Neural progenitor cell (in vitro differentiated cells): ENCODE results near the gene TMCC3. TPM values are rescaled to one million over a fixed set of nuclear protein-coding genes. Genes with fewer than 3 reads are reported as not detected.

Experiments used
- DNase-seq: peaks from one replicate; pipeline ENCODE4 v3.0.0-alpha.2; 2016; ENCODE audit warnings: low spot score
- H2AFZ ChIP-seq: fragments of 200-600 bp; sonication (generic); replicated peaks from 2 replicates; pipeline ENCODE4 v1.6.1; 2016; ENCODE audit warnings: antibody characterized with exemption
- H3F3A ChIP-seq: fragments of 200-600 bp; sonication (generic); 2 replicates; pipeline ENCODE4 v1.6.1; 2016; ENCODE audit warnings: antibody characterized with exemption, low read depth
- H3K27ac ChIP-seq: fragments of 200-600 bp; sonication (generic); 2 replicates; pipeline ENCODE4 v1.5.1; 2016; ENCODE audit warnings: mild to moderate bottlenecking
- H3K27me3 ChIP-seq: fragments of 200-600 bp; sonication (generic); 2 replicates; pipeline ENCODE4 v1.6.1; 2016; ENCODE audit warnings: mild to moderate bottlenecking, moderate library complexity
- H3K36me3 ChIP-seq: fragments of 200-600 bp; sonication (generic); 2 replicates; pipeline ENCODE4 v1.5.1; 2016
- H3K4me1 ChIP-seq: fragments of 200-600 bp; sonication (generic); 2 replicates; pipeline ENCODE4 v1.6.1; 2016; ENCODE audit warnings: mixed run types
- H3K4me2 ChIP-seq: fragments of 200-600 bp; sonication (generic); 2 replicates; pipeline ENCODE4 v1.6.1; 2016
- H3K4me3 ChIP-seq: fragments of 200-600 bp; sonication (generic); 2 replicates; pipeline ENCODE4 v1.5.1; 2016
- H3K79me2 ChIP-seq: fragments of 200-600 bp; sonication (generic); 2 replicates; pipeline ENCODE4 v1.6.1; 2016; ENCODE audit warnings: low read depth
- H3K9ac ChIP-seq: fragments of 200-600 bp; sonication (generic); 2 replicates; pipeline ENCODE4 v1.6.1; 2016
- H3K9me3 ChIP-seq: fragments of 200-600 bp; sonication (generic); 2 replicates; pipeline ENCODE4 v1.5.1; 2016; ENCODE audit warnings: low read depth
- H4K20me1 ChIP-seq: fragments of 200-600 bp; sonication (generic); 2 replicates; pipeline ENCODE4 v1.6.1; 2016; ENCODE audit warnings: low read depth
- H3K27ac Mint-ChIP-seq: 3 replicates; pipeline ENCODE4 v1.8.0; 2021; ENCODE audit warnings: mixed read lengths
- H3K27me3 Mint-ChIP-seq: 2 replicates; pipeline ENCODE4 v1.8.0; 2022; ENCODE audit warnings: low read depth, mild to moderate bottlenecking, inconsistent platforms, moderate library complexity, mixed read lengths; ENCODE audit not compliant: insufficient read depth
- H3K36me3 Mint-ChIP-seq: 3 replicates; pipeline ENCODE4 v1.8.0; 2021; ENCODE audit warnings: mixed read lengths
- H3K4me1 Mint-ChIP-seq: 3 replicates; pipeline ENCODE4 v1.8.0; 2021; ENCODE audit warnings: mixed read lengths
- H3K4me3 Mint-ChIP-seq: 3 replicates; pipeline ENCODE4 v1.8.0; 2021; ENCODE audit warnings: mild to moderate bottlenecking, moderate library complexity, mixed read lengths
- H3K9me3 Mint-ChIP-seq: 3 replicates; pipeline ENCODE4 v1.8.0; 2020; ENCODE audit warnings: mixed read lengths
- CTCF ChIP-seq: fragments of 200-600 bp; sonication (generic); IDR thresholded peaks from 2 replicates; pipeline ENCODE4 v1.5.1; 2017; ENCODE audit warnings: antibody characterized with exemption, mild to moderate bottlenecking
- EZH2 ChIP-seq: fragments of 200-600 bp; sonication (generic); IDR thresholded peaks from 2 replicates; pipeline ENCODE4 v1.6.1; 2017; ENCODE audit warnings: antibody characterized with exemption, mild to moderate bottlenecking, moderate library complexity
- EZH2phosphoT487 ChIP-seq: fragments of 200-600 bp; sonication (generic); IDR thresholded peaks from 2 replicates; pipeline ENCODE4 v1.6.1; 2017; ENCODE audit warnings: antibody characterized with exemption
- total RNA-seq: library from RNA; depleted of rRNA; stranded (reverse); fragments of >200 nt; gene quantifications from 2 replicates; pipeline ENCODE4 v1.2.3, GENCODE V29; 2015; ENCODE audit warnings: low replicate concordance

Gene TMCC3
- total RNA-seq, 1 donor from 2014 or later = 9.5 TPM

- no peaks in the 10 kb centered on the region for H3K9me3 Mint-ChIP-seq
- Histone ChIP-seq H3K4me2 (peak overlapping the region; percentile 17), H3K36me3 (no peaks in the 10 kb centered on the region), H3K27ac (no peak overlapping the region), H3K9ac (no peak overlapping the region), H4K20me1 (no peaks in the 10 kb centered on the region), H3K27me3 (no peaks in the 10 kb centered on the region), H3K4me3 (no peak overlapping the region), H3K4me1 (peaks cover 11% of the 10 kb centered on the region), H3K9me3 (no peaks in the 10 kb centered on the region), H3F3A (peaks cover 5% of the 10 kb centered on the region), H3K79me2 (no peaks in the 10 kb centered on the region), H2AFZ (no peak overlapping the region)
- peaks cover 11% of the 10 kb centered on the region for H3K36me3 Mint-ChIP-seq
- H3K27me3 Mint-ChIP-seq = peaks cover 2% of the 10 kb centered on the region
- TF ChIP-seq EZH2phosphoT487 (no peak), EZH2 (no peak), CTCF (no peak)
- H3K4me3 Mint-ChIP-seq = no peak overlapping the region
- peaks cover 22% of the 10 kb centered on the region for H3K4me1 Mint-ChIP-seq
- peak overlapping the region; percentile 65 for H3K27ac Mint-ChIP-seq
- peak; percentile 30 for DNase-seq
Measured at GRCh38 chr12:94575024-94575423, 75.3 kb downstream of the TMCC3 start.

GRCh38 chr12:94571556-94571955 lies 78.8 kb downstream of the TMCC3 start:
- H3K36me3 ChIP-seq = no peaks in the 10 kb centered on the region
- DNase-seq = no peak
- H3K9me3 Mint-ChIP-seq = peaks cover 3% of the 10 kb centered on the region
- H3K27me3 Mint-ChIP-seq = no peaks in the 10 kb centered on the region
- H3F3A ChIP-seq = peaks cover 5% of the 10 kb centered on the region
- H3K4me3 Mint-ChIP-seq = no peak overlapping the region
- H3K4me2 ChIP-seq = no peak overlapping the region
- no peaks in the 10 kb centered on the region for H3K79me2 ChIP-seq
- H3K9me3 ChIP-seq = no peaks in the 10 kb centered on the region
- H3K4me1 ChIP-seq = peaks cover 11% of the 10 kb centered on the region
- H3K36me3 Mint-ChIP-seq = peaks cover 19% of the 10 kb centered on the region
- H3K9ac ChIP-seq = no peak overlapping the region
- H3K4me3 ChIP-seq = no peak overlapping the region
- peaks cover 22% of the 10 kb centered on the region for H3K4me1 Mint-ChIP-seq
- TF ChIP-seq EZH2phosphoT487 = no peak
- no peak for TF ChIP-seq CTCF
- no peak for TF ChIP-seq EZH2
- H4K20me1 ChIP-seq = no peaks in the 10 kb centered on the region
- H3K27me3 ChIP-seq = no peaks in the 10 kb centered on the region
- no peak overlapping the region for H2AFZ ChIP-seq
- no peak overlapping the region for H3K27ac Mint-ChIP-seq
- no peak overlapping the region for H3K27ac ChIP-seq

DNA sequence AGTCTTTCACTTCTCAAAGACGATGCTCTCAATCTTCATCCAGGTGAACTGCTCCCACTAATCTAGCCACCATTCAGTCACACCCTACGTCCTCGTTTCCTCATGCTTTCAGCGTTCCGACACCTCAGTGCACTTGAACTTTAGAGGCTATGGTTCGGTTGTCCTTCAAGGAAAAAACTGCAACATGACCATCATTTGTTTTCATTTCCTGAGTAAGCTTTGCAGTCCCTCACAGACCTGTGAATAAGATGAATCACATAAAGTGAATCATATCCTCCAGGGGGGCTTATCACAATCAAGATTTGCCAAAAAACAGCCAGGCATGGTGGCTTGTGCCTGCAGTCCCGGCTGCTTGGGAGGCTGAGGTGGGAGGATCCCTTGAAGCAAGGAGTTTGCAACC lies 80.2 kb downstream of the TMCC3 start:
- Histone ChIP-seq H3K9ac (no peak overlapping the region), H3K4me2 (no peak overlapping the region), H3K79me2 (no peaks in the 10 kb centered on the region), H2AFZ (no peak overlapping the region), H3K27me3 (no peaks in the 10 kb centered on the region), H3F3A (no peaks in the 10 kb centered on the region), H4K20me1 (no peaks in the 10 kb centered on the region), H3K36me3 (no peaks in the 10 kb centered on the region), H3K27ac (no peak overlapping the region), H3K9me3 (no peaks in the 10 kb centered on the region), H3K4me3 (no peak overlapping the region), H3K4me1 (peaks cover 10% of the 10 kb centered on the region)
- no peak overlapping the region for H3K27ac Mint-ChIP-seq
- no peaks in the 10 kb centered on the region for H3K27me3 Mint-ChIP-seq
- TF ChIP-seq EZH2phosphoT487 (no peak), EZH2 (no peak), CTCF (no peak)
- DNase-seq = no peak
- H3K9me3 Mint-ChIP-seq = peaks cover 3% of the 10 kb centered on the region
- H3K4me1 Mint-ChIP-seq = peaks cover 15% of the 10 kb centered on the region
- no peak overlapping the region for H3K4me3 Mint-ChIP-seq
- H3K36me3 Mint-ChIP-seq = peaks cover 19% of the 10 kb centered on the region
